NOMO-1 (cell line): ENCODE results near the gene NFE2L1.
A peak's percentile ranks its signal among the peaks of the same experiment; 100 is the strongest.

ENCODE experiments used
- DNase-seq, 2 experiments: peaks; one replicate each; lab custom pipeline; 2025; ENCODE audit not compliant: unreplicated experiment in 2 of 2; lab: John Stamatoyannopoulos, UW

NFE2L1 gene

GRCh38 chr17:48107137-48108055 lies 59.2 kb downstream of the NFE2L1 start, which contains the start of gene SNX11:
TSS of gene SNX11 (plus strand) at chr17:48107766. CDS start at chr17:48112044, 4,278 bp downstream.
- DNase-seq: peak; percentile 78 to 83

- DNase-seq: no peak
These were observed 62.6 kb downstream of the NFE2L1 start for GRCh38 chr17:48110761-48111160.
